Measurements from ENCODE around the gene JMJD7.

GRCh38 chr15:41868321-41868720, 40.4 kb downstream of the JMJD7 start:
- TF ChIP-seq CTCF (IDR thresholded peaks at IDR 0.05) (no peak), EP300 (IDR thresholded peaks at IDR 0.05; ENCODE audit: low read depth) (no peak), POLR2A (IDR thresholded peaks at IDR 0.05) (no peak)

Data from transverse colon (tissue), 3 donors.